NB4 (cell line): ENCODE results near the gene TNFRSF6B.

Experiments
- TF ChIP-seq, protein P1 (sequence below): IDR thresholded peaks from one replicate; pipeline ENCODE4 v1.5.1; 2012; ENCODE audit warnings: low read depth, low read length
- TF ChIP-seq, protein P2 (sequence below): IDR thresholded peaks from 2 replicates; pipeline ENCODE4 v1.6.1; 2011; ENCODE audit warnings: low read depth, low read length

DNA sequence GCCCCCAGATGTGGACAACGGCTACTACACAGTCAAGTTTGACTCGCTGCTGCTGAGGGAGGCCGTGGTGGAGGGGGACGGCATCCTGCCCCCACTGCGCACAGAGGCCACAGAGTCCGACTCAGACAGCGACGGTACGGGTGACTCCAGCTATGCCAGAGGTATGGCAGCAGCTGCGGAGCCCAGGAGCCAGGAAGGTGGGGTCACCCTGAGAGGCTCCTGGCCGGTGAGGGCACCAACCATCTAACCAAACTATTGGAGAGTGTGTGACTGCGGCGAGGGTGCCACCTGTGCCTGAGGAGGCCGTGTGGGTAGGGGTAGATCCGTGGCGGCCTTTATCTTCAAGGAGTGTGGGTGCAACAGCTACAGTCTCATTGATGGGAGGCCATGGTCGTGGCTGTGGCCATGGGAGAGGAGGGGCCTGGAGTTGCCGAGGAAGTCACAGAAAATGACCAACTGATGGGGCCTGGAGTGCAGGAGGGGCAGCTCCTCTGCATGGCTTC is 37.2 kb downstream of the TNFRSF6B start:
- TF ChIP-seq, protein P1, sequence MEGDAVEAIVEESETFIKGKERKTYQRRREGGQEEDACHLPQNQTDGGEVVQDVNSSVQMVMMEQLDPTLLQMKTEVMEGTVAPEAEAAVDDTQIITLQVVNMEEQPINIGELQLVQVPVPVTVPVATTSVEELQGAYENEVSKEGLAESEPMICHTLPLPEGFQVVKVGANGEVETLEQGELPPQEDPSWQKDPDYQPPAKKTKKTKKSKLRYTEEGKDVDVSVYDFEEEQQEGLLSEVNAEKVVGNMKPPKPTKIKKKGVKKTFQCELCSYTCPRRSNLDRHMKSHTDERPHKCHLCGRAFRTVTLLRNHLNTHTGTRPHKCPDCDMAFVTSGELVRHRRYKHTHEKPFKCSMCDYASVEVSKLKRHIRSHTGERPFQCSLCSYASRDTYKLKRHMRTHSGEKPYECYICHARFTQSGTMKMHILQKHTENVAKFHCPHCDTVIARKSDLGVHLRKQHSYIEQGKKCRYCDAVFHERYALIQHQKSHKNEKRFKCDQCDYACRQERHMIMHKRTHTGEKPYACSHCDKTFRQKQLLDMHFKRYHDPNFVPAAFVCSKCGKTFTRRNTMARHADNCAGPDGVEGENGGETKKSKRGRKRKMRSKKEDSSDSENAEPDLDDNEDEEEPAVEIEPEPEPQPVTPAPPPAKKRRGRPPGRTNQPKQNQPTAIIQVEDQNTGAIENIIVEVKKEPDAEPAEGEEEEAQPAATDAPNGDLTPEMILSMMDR = no peak
- TF ChIP-seq, protein P2, sequence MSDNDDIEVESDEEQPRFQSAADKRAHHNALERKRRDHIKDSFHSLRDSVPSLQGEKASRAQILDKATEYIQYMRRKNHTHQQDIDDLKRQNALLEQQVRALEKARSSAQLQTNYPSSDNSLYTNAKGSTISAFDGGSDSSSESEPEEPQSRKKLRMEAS = no peak
